HG03139 (cell line): ENCODE data around the gene ZNF668.
A peak's percentile ranks its signal among the peaks of the same experiment; 100 is the strongest.
"Not testable (repeated sequence)": the region's sequence is repeated elsewhere in the genome, so short reads cannot be mapped to it uniquely, and the experiment has no call there.

Source experiments
- ATAC-seq: cut with Tn5 transposase; IDR thresholded peaks from one replicate; pipeline ENCODE4 v1.9.1; 2021; ENCODE audit not compliant: unreplicated experiment

The ZNF668 gene

DNA sequence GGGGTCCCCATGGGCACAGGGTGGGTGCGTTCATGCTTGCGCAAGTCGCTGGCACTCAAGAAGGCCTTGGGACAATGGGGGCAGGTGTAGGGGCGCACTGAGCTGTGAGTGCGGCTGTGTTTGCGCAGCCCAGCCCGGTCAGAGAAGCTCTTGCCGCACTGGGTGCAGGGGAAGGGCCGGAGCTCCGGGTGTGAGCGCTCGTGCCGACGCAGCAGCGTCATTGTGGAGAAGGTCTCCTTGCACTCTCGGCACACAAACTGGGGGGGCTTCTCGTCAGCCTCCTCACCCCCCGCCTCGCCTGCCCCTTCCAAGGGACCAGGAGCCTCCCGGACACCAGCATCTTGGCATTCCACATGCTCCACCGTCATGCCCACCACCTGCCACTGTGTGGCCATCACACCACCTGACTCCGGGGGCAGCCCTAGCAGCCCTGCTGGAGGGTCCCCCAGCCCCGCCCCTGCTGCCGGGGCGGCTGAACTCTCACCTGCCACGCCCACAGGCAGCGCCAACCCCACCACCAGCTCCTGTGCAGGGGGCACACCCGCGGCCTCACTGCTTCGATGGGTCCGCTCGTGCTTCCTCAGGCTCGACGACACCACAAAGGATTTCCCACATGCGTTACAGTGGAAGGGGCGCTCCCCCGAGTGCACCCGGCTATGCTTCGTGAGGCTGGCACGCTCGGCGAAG, 12.8 kb downstream of the ZNF668 start:
- no peak for ATAC-seq

DNA sequence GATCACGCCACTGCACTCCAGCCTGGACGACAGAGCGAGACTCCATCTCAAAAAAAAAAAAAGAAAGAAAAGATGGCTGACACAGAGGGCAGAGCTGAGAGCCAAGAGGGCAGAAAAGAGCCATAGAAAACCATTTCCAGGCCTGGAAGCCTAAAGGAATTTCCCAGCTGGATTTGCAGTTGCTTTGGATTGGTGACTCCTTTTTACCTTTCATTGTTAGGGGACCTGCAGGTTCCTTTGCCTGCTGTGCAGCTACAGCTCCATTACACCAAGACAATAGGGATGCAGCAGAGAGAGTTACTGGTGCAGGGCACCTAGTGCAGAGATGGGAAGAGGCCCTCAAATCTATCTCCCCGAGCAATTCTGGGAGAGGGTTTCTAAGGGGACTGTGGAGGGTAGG, 18.4 kb downstream of the ZNF668 start:
- no peak for ATAC-seq

DNA sequence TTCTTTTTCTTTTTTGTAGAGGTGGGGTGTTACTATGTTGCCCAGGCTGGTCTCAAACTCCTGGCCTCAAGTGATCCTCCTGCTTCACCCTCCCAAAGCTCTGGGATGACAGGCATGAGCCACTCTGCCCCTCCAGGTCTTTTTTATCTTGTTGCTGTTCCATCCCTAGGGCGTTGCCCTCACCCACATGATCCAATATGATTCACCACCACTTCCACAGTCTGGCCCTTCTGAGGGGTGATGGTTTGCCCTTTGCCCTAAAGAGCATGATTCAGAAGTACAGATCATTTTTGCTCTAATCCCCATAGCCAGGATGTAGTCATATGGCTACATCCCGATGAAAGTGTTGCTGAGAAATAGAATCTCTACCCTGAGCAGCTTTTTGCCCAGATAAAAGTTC, 21.9 kb downstream of the ZNF668 start:
- ATAC-seq, result no peak

DNA sequence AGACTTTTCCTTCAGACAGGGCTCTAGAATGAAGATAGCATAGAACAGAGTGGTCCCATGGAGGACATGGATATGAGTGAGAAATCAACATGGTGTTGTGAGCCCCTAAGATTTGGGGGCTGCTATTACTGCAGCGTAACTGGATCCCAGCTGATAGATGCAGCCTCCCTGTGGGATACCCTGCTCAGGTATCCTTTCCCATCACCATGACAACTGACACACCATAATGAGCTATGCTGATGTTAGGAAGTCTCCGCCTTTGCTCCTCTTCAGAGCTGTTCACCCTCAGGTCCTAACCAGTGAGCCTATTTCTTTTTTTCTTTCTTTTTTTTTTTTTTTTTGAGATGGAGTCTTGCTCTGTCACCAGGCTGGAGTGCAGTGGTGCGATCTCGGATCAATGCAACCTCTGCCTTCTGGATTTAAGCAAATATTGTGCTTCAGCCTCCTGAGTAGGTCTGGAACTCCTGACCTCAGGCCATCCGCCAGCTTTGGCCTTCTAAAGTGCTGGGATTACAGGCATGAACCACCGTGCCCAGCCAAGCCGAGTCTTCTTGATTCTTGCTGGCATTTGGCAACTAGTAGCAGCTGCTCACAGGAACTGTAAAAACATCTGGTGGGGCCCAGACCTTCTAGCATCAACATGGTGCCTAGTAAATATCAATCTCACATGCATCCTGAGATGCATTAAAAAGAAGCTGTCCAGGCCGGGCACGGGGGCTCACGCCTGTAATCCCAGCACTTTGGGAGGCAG, 23.6 kb downstream of the ZNF668 start:
- ATAC-seq, result no peak

DNA sequence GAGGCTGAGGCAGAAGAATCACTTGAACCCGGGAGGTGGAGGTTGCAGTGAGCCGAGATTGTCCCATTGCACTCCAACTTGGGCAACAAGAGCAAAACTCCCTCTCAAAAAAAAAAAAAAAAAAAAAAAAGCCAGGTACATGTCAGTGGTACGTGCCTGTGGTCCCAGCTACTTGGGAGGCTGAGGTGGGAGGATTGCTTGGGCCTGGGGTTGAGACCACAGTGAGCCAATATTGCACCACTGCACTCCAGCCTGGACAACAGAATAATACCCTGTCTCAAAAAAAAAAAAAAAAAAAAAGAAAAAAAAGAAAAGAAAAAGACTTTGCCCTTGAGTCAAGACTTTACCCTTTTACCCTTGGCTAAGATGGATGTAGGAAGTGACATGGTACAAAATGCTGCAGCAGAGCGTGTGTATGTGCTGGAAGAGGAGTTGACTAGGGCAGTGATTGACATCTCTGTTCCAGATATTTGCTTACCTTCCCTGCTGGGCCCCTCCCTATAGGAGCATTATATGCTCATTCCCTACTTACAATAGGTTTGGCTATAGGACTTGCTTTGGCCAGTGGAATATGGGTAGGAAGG, 30.1 kb downstream of the ZNF668 start:
- no peak for ATAC-seq

DNA sequence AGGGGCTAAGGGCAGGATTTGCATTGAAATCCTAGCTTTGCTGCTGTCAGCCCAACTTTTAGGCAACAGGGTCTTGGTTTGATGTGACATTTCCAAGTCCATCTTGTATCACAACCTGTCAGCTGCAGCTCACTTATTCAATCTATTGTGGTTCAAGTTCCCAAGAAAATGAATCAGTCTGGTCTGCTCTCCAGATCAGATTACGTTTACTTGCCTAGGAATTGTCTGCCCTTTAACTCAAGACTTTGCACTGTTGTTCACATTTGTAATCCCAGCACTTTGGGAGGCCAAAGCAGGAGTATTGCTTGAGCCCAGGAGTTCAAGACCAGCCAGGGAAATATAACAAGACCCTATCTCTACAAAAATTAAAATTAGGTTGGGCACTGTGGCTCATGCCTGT, 30.7 kb downstream of the ZNF668 start:
- no peak for ATAC-seq

DNA sequence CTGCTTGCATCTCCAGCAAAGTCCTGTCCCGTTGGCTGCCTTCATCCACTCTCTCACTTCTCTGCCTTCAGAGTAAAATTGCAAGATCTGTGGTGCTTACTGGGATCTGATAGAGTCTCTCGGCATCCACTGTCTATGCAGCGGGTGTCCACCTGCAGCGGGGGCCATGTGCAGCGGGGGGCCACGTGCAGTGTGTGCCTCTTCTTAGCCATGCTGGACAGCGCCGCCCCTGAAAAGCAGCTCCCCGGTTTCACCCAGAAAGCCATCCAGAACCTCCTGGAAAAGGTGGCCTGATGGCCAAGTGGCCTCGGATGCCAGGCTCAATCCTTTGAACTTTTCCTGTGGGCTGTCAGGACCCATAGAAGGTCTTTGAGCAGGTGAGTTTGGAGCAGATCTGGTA, 31.2 kb downstream of the ZNF668 start:
- ATAC-seq, result no peak

DNA sequence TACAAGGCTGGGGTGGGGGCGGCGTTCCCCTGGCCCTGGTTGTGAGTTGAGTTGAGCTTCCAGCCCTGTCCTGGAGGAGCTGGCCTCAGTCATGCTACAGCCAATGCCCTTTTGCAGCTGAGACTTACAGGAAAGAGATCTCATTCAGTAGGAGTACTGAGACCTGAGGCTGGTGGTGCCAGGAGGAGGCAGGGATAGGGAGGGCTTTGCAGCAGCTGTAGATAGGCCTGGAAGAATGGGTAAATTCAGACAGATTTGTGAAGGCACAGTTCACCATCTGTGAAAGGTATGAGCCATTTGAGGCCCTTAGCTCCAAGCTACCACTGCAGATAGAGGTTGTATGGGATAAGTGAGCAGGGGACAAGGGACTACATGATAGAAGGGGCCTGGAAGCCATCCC, 35.0 kb downstream of the ZNF668 start:
- ATAC-seq, result no peak

DNA sequence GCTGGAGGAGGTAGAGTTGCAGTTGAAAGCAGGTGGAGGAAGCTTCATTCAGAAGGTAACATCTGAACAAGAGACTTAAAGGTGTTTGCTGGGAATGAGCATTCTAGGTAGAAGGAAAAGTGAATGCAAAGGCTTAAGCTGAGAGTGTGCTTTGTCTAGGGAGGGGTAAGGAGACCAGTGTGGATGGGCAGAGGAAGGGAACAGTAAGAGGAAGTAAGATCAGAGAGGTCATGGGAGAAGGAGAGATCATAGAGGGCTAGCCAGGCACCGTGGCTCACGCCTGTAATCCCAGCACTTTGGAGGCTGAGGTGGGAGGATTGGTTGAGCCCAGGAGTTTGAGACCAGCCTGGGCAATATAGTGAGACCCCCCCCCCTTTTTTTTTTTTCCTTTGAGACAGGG, 37.3 kb downstream of the ZNF668 start:
- ATAC-seq, result no peak

DNA sequence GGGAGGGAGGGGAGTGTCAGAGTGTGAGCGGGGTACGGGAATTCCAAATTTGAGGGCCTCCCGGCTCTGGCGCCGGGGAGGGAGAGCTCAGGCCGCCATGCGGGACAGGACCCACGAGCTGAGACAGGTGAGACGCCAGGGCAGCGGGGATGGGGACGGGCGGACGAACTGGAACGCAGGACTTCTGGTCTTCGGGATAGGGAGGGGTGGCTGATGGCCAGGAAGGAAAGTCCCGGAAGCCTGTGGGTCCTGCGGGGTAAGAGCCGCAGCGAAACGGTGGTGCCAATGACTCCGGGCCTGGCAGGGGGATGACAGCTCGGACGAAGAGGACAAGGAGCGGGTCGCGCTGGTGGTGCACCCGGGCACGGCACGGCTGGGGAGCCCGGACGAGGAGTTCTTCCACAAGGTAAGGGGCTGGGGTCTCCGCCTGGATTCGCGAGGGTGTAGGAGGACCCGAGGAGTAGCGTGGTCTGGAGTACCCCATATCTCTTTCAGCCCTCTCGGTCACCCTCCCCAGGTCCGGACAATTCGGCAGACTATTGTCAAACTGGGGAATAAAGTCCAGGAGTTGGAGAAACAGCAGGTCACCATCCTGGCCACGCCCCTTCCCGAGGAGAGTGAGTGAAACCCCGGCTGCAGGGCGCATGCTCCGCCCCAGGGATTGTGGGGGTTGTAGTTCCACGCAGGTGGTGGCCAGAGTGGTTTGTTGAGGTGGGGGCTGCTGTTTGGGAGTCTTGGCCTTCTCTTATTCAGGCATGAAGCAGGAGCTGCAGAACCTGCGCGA, 40.1 kb downstream of the ZNF668 start:
- peak; percentile 30 for ATAC-seq

DNA sequence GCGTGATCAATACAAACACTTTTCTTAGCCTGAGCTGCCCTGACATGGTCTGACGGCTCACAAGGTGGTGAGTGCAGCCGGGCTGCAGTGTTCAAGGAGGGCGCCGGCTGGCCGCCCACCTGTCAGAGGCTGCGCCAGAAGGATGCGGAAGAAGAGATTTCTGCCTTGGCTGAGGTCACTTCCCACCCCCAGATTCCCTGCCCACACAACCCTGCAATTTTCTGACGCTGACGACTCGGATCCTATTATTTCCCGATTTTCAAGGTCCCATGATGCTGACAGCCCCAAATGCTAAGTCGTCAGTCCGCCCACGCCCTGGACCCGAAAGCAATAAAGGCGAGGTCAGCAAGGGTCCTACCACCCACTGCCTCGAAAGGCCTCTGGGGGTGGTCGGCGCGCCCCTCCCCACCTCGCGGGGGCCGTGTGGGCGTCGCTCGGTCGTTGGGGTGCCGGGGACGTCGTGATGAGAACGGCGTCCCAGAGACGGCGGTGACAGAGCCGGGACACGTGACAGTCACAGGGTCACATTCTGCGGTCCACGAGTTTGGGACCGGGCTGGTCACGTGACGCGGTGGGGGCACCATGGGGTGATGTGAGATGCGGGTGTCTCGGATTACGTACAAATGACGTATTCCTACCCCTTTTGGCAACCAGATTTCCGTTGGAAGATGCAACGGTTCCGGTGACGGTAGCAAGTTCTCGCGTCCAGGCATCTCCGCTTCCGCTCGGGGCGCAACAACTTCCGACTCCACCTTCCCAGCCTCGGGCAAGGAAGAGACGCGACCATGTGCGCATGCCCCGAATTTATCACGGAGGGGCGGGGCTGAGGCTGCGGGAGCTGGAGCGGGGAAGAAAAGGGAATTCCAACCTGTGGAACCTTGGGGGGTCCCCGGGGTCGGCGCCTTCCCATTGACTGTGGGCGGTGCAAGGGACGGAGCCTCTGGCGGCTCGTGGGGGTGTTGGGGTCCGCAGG, 41.0 kb downstream of the ZNF668 start, which contains the start of gene STX4:
Gene STX4 (plus strand): TSS at position 823 of the 973 bp plus-strand sequence. CDS start 248 bp downstream, outside the sequence.
- peak; percentile 69 for ATAC-seq

DNA sequence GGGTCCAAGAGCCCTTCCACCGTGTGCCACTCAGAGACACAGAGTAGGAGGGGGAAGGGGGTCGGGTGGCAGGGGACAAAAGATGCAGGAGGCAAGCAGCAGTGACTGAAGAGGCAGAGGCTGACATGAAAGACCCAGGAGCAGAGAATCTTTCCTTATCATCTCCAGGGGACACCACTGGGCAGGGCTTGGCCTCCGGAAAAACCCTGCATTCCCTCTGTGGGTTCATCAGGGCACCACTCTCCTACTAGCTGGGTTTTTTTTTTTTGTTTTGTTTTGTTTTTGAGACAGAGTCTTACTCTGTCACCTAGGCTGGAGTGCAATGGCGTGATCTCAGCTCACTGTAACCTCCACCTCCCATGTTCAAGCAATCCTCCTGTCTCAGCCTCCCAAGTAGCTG, 42.8 kb downstream of the ZNF668 start:
- ATAC-seq, result no peak

DNA sequence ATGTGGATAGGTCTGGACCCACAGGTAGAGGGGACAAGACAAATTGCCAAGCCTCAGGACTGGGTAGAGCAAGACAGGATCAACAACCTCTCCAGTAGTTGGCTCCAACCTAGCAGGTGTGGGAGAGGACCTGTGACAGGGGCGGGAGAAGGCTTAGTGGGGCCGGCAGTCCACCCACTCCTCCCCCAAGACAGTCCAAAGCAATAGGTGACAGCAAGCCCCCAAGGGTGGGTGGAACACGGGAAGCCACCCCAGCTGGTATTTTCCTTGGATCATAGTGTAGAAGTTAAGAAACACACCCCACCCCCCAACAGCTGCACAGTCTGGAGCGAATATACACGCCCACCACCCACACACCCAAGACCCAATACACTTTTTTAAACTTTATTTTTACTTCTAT, 44.8 kb downstream of the ZNF668 start:
- ATAC-seq, result no peak

DNA sequence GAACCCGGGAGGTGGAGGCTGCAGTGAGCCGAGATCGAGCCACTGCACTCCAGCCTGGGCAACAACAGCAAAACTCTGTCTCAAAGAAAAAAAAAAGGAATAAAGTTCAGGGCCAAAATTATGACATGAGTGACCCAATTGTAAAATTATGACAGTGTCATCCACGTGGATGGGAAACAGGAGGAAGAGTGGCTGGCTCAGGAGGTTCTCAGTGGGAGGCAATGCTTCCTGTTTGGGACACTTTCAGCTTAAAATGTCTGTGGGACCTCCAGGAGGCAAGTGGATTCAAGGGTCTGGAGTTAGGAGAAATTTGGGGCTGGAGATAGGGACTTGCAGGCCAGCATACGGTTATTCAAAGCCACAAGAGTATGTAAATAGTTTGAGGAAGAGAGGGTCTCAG, 48.7 kb downstream of the ZNF668 start:
- ATAC-seq, result no peak

DNA sequence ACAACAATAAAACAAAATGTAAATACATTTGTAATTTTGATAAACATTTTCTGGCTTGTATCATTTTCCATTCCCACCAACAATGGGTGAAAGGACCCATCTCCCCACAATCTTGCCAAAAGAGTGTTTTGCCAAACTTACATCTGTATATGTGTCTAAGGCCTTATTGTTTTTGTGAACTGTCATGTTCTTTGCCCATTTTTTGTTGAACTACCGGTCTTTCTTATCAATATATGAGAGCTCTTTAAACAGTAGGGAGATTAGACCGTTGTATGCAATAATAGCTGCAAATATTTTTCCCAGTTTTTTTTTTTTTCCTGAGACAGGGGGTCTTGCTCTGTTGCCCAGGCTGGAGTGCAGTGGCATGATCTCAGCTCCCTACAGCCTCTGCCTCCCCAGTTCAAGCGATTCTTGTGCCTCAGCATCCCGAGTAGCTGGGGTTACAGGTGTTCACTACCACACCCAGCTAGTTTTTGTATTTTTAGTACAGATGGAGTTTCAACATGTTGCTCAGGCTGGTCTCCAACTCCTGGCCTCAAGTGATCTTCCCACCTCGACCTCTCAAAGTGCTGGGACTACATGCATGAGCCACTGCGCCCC, 50.3 kb downstream of the ZNF668 start:
- ATAC-seq, result no peak

DNA sequence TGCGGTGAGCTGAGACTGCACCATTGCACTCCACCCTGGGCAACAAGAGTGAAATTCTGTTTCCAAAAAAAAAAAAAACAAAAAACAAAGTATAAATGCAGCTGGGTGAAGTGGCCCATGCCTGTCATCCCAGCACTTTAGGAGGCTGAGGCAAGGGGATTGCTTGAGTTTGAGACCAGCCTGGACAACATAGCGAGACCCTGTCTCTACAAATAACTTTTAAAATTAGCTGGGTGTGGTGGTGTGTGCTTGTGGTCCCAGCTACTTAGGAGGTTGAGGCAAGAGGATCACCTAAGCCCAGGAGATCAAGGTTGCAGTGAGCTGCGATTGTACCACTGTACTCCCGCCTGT, 50.8 kb downstream of the ZNF668 start:
- no peak for ATAC-seq

DNA sequence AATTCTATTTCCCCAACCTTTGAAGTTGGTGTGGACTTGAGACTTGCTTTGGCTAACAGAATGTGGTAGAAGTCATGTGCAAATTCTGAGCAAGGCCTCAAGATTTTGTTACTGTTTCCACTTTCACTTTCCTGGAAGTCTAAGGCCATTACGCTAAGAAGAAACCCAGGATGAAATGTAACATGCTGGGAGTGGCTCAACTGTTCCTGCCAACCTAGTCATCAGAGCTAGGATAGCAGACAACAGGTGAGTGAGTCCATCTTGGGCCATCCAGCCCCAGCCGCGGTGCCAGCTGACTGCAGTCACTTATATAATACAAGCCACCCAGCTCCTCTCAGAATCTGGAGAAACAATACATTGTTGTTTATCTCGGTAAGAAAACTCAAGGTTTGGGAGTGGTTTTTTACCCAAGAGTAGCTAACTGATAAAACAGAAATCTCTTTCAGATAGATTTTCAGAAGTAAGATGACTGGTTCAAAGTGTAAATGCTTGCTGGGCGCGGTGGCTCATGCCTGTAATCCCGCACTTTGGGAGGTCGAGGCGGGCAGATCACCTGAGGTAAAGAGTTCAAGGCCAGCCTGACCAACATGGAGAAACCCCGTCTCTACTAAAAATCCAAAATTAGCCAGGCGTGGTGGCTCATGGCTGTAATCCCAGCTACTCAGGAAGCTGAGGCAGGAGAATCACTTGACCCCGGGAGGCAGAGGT, 51.3 kb downstream of the ZNF668 start:
- no peak for ATAC-seq

DNA sequence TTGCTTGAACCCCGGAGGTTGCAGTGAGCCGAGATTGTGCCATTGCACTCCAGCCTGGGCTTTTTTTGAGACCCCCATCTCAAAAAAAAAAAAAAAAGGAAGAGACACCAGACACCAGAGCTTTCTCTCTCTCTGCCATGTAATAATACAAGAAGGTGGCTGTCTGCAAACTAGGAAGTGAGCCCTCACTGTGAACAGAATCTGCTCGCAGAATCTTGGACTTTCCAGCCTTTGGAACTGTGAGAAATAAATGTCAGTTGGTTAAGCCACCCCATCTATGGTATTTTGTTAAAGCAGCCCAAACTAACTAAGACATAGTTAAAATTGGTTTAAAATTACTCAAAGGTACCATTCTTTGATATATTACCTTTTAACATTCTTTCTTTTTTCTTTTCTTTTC, 53.5 kb downstream of the ZNF668 start:
- ATAC-seq, result no peak

DNA sequence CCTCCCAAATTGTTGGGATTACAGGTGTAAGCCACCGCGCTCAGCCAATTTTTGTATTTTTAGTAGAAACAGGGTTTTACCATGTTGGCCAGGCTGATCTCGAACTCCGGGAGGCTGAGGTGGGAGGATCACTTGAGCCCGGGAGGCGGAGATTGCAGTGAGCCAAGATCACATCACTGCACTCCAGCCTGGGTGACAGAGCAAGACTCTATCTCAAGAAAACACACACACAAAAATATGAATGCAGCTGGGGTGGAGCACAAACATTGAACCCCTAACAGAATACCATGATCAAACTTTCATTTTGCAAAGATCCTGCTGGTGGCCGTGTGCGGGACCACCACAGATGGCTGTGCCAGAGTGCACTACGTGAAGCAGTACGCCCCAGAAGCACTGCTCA, 56.3 kb downstream of the ZNF668 start:
- not testable (repeated sequence) for ATAC-seq
